GM23338 (cell line): ENCODE data around the gene CLPTM1L. TPM values are rescaled to one million over a fixed set of nuclear protein-coding genes. Genes with fewer than 3 reads are reported as not detected.

Experiments
- ATAC-seq: fragments of 200-7000 bp; cut with Tn5 transposase; 3 replicates; pipeline ENCODE4 v1.9.1; 2020
- DNase-seq: peaks from one replicate; pipeline ENCODE4 v3.0.0-alpha.2; 2015; ENCODE audit warnings: low spot score
- H2AFZ ChIP-seq: fragments of 200-600 bp; sonication (generic); 2 replicates; pipeline ENCODE4 v1.8.0; 2016; ENCODE audit warnings: antibody characterized with exemption, mild to moderate bottlenecking, moderate library complexity
- H3F3A ChIP-seq: fragments of 200-600 bp; sonication (generic); replicated peaks from 2 replicates; pipeline ENCODE4 v1.8.0; 2017; ENCODE audit warnings: antibody characterized with exemption, mixed run types, low read depth
- H3K27ac ChIP-seq: fragments of 200-600 bp; sonication (generic); 2 replicates; pipeline ENCODE4 v1.6.1; 2016; ENCODE audit warnings: low read depth
- H3K27me3 ChIP-seq: fragments of 200-600 bp; sonication (generic); 2 replicates; pipeline ENCODE4 v1.8.0; 2016; ENCODE audit warnings: mild to moderate bottlenecking, mixed run types, moderate library complexity; ENCODE audit not compliant: insufficient read depth
- H3K36me3 ChIP-seq: fragments of 200-600 bp; sonication (generic); 2 replicates; pipeline ENCODE4 v1.8.0; 2016; ENCODE audit warnings: mild to moderate bottlenecking; ENCODE audit not compliant: insufficient read depth
- H3K4me1 ChIP-seq: fragments of 200-600 bp; sonication (generic); 2 replicates; pipeline ENCODE4 v1.8.0; 2016; ENCODE audit warnings: mild to moderate bottlenecking, moderate library complexity; ENCODE audit not compliant: insufficient read depth
- H3K4me2 ChIP-seq: fragments of 200-600 bp; sonication (generic); 2 replicates; pipeline ENCODE4 v1.7.1; 2017; ENCODE audit warnings: mixed run types
- H3K4me3 ChIP-seq: fragments of 200-600 bp; sonication (generic); 2 replicates; pipeline ENCODE4 v1.6.1; 2016; ENCODE audit warnings: mixed run types
- H3K79me2 ChIP-seq: fragments of 200-600 bp; sonication (generic); replicated peaks from 2 replicates; pipeline ENCODE4 v1.8.0; 2017; ENCODE audit warnings: mild to moderate bottlenecking; ENCODE audit not compliant: insufficient read depth
- H3K9me2 ChIP-seq: fragments of 200-600 bp; sonication (generic); 2 replicates; pipeline ENCODE4 v1.8.0; 2017; ENCODE audit not compliant: insufficient read depth
- H4K20me1 ChIP-seq: fragments of 200-600 bp; sonication (generic); replicated peaks from 2 replicates; pipeline ENCODE4 v1.8.0; 2017; ENCODE audit warnings: mild to moderate bottlenecking; ENCODE audit not compliant: insufficient read depth
- H3K27ac Mint-ChIP-seq: 2 replicates; pipeline ENCODE4 v1.8.0; 2020; ENCODE audit warnings: inconsistent platforms, mild to moderate bottlenecking, moderate library complexity, mixed read lengths
- H3K27me3 Mint-ChIP-seq: 3 replicates; pipeline ENCODE4 v1.8.0; 2022; ENCODE audit warnings: low read depth, mild to moderate bottlenecking, moderate library complexity, mixed read lengths, inconsistent platforms; ENCODE audit not compliant: insufficient read depth, poor library complexity
- H3K36me3 Mint-ChIP-seq: 3 replicates; pipeline ENCODE4 v1.8.0; 2021; ENCODE audit warnings: low read depth, mild to moderate bottlenecking, inconsistent platforms, moderate library complexity, mixed read lengths
- H3K4me1 Mint-ChIP-seq: 3 replicates; pipeline ENCODE4 v1.8.0; 2020; ENCODE audit warnings: mild to moderate bottlenecking, inconsistent platforms, mixed read lengths
- H3K4me3 Mint-ChIP-seq: 3 replicates; pipeline ENCODE4 v1.8.0; 2021; ENCODE audit warnings: moderate library complexity, mild to moderate bottlenecking, inconsistent platforms, mixed read lengths
- H3K9me3 Mint-ChIP-seq: 3 replicates; pipeline ENCODE4 v1.8.0; 2020; ENCODE audit warnings: moderate library complexity, mild to moderate bottlenecking, inconsistent platforms, mixed read lengths
- CREB1 ChIP-seq: fragments of 250-450 bp; sonication (Bioruptor Pico); IDR thresholded peaks from 2 replicates; pipeline ENCODE4 v1.5.0; 2020; ENCODE audit warnings: low read depth, mild to moderate bottlenecking, moderate library complexity
- EZH2 ChIP-seq: fragments of 200-600 bp; sonication (generic); IDR thresholded peaks from one replicate; pipeline ENCODE4 v1.8.0; 2017; ENCODE audit warnings: antibody characterized with exemption, mild to moderate bottlenecking, low read depth; ENCODE audit not compliant: unreplicated experiment
- EZH2phosphoT487 ChIP-seq: fragments of 200-600 bp; sonication (generic); IDR thresholded peaks from one replicate; pipeline ENCODE4 v1.8.1; 2018; ENCODE audit warnings: antibody characterized with exemption; ENCODE audit not compliant: unreplicated experiment
- NANOG ChIP-seq: IDR thresholded peaks from 2 replicates; pipeline ENCODE4 v1.6.1; 2016; ENCODE audit warnings: antibody characterized with exemption, borderline replicate concordance
- POLR2AphosphoS5 ChIP-seq: IDR thresholded peaks from 2 replicates; pipeline ENCODE4 v1.6.1; 2016; ENCODE audit warnings: antibody characterized with exemption, low read depth
- STAT1 ChIP-seq: IDR thresholded peaks from one replicate; pipeline ENCODE4 v1.6.1; 2016; ENCODE audit warnings: antibody characterized with exemption; ENCODE audit not compliant: unreplicated experiment
- ZNF114 ChIP-seq: fragments of 250-450 bp; sonication (Bioruptor Pico); IDR thresholded peaks from 2 replicates; pipeline ENCODE4 v1.5.0; 2020; ENCODE audit warnings: mild to moderate bottlenecking, moderate library complexity
- ZNF331 ChIP-seq: fragments of 250-450 bp; sonication (Bioruptor Pico); IDR thresholded peaks from 2 replicates; pipeline ENCODE4 v1.5.0; 2020; ENCODE audit warnings: low read depth, mild to moderate bottlenecking, moderate library complexity
- polyA plus RNA-seq: library from polyadenylated mRNA; unstranded; fragments of >200 nt; fragmentation: Nextera tagmentation; extraction: Ambion mirVana; gene quantifications from 2 replicates; pipeline ENCODE4 v1.2.1, GENCODE V29; 2016
- total RNA-seq: library from RNA; depleted of rRNA; stranded (reverse); fragments of >200 nt; shearing (Covaris generic); gene quantifications from 2 replicates; pipeline ENCODE4 v1.2.3, GENCODE V29; 2014
- TF ChIP-seq, protein P1 (sequence below): IDR thresholded peaks from 2 replicates; pipeline ENCODE4 v1.6.1; 2016; ENCODE audit warnings: antibody characterized with exemption
- TF ChIP-seq, protein P2 (sequence below), 2 experiments: fragments of 200-600 bp in 1 of 2; sonication (generic) in 1 of 2; conservative IDR thresholded peaks; 2 replicates each; pipeline versions ENCODE4 v1.5.1 to v1.6.1; 2016 to 2017; ENCODE audit warnings: antibody characterized with exemption in 2 of 2, low read depth in 2 of 2, mild to moderate bottlenecking in 2 of 2, moderate library complexity in 1 of 2
- TF ChIP-seq, protein P3 (sequence below): fragments of 250-450 bp; sonication (Bioruptor Pico); IDR thresholded peaks from 2 replicates; pipeline ENCODE4 v1.5.0; 2020; ENCODE audit warnings: mild to moderate bottlenecking, moderate library complexity

The CLPTM1L gene
- total and polyA plus RNA-seq, 2 experiments from 2014 or later, result 39.9 to 110 TPM

DNA sequence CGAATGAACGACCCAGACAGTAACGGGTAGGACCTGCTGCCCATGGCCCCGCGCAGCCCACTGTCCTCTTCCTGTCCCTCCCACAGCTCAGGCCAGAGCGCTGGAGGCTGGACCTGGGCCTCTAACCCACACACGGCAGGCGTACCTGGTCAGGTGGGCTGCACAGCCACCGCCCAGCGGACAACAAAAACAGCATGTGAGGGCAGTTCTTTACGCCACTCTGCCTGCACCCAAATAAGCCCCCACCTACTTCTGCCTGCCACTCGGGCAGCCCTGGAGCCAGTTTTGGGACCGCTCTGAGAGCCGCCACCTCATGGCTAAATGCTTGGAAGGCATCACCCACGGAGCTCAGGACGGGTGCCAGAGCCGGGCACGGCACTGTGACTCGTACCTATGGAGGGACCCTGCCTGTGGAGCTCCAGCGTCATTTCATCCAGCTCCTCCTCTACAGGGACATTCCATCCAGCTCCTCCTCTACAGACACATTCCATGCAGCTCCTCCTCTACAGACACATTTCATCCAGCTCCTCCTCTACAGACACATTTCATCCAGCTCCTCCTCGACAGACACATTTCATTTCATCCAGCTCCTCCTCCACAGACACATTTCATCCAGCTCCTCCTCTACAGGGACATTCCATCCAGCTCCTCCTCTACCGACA is 18.9 kb downstream of the CLPTM1L start:
- DNase-seq, result no peak
- H3K79me2 ChIP-seq, result peaks cover 8% of the 10 kb centered on the region; the same call in 1 of the 2 replicates
- peaks cover 70% of the 10 kb centered on the region for H3K36me3 Mint-ChIP-seq
- H3K4me3 Mint-ChIP-seq, result no peak overlapping the region
- no peaks in the 10 kb centered on the region for H3K27me3 ChIP-seq
- H3F3A ChIP-seq, result no peaks in the 10 kb centered on the region
- no peak overlapping the region for H2AFZ ChIP-seq
- ATAC-seq, result no peak
- H3K4me2 ChIP-seq, result no peak overlapping the region
- H4K20me1 ChIP-seq, result no peaks in the 10 kb centered on the region
- peaks cover 8% of the 10 kb centered on the region; the same call in 1 of the 2 replicates for H3K36me3 ChIP-seq
- H3K4me3 ChIP-seq, result no peak overlapping the region
- H3K27ac ChIP-seq, result peak overlapping the region; percentile 45; the same call in 1 of the 2 replicates
- no peaks in the 10 kb centered on the region; the same call in 1 of the 3 replicates for H3K9me3 Mint-ChIP-seq
- peak overlapping the region; percentile 16; the same call in 1 of the 2 replicates for H3K27ac Mint-ChIP-seq
- TF ChIP-seq, protein P1, sequence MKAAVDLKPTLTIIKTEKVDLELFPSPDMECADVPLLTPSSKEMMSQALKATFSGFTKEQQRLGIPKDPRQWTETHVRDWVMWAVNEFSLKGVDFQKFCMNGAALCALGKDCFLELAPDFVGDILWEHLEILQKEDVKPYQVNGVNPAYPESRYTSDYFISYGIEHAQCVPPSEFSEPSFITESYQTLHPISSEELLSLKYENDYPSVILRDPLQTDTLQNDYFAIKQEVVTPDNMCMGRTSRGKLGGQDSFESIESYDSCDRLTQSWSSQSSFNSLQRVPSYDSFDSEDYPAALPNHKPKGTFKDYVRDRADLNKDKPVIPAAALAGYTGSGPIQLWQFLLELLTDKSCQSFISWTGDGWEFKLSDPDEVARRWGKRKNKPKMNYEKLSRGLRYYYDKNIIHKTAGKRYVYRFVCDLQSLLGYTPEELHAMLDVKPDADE, result no peak
- TF ChIP-seq ZNF114 (no peak), STAT1 (no peak), CREB1 (CRISPR knock-in tag) (no peak), EZH2 (no peak), EZH2phosphoT487 (no peak), NANOG (no peak), ZNF331 (CRISPR knock-in tag) (no peak), POLR2AphosphoS5 (no peak)
- TF ChIP-seq, protein P2, sequence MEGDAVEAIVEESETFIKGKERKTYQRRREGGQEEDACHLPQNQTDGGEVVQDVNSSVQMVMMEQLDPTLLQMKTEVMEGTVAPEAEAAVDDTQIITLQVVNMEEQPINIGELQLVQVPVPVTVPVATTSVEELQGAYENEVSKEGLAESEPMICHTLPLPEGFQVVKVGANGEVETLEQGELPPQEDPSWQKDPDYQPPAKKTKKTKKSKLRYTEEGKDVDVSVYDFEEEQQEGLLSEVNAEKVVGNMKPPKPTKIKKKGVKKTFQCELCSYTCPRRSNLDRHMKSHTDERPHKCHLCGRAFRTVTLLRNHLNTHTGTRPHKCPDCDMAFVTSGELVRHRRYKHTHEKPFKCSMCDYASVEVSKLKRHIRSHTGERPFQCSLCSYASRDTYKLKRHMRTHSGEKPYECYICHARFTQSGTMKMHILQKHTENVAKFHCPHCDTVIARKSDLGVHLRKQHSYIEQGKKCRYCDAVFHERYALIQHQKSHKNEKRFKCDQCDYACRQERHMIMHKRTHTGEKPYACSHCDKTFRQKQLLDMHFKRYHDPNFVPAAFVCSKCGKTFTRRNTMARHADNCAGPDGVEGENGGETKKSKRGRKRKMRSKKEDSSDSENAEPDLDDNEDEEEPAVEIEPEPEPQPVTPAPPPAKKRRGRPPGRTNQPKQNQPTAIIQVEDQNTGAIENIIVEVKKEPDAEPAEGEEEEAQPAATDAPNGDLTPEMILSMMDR (conservative IDR thresholded peaks at IDR 0.05; ENCODE audit: low read depth in 2 of 2), result no peak
- TF ChIP-seq, protein P3, sequence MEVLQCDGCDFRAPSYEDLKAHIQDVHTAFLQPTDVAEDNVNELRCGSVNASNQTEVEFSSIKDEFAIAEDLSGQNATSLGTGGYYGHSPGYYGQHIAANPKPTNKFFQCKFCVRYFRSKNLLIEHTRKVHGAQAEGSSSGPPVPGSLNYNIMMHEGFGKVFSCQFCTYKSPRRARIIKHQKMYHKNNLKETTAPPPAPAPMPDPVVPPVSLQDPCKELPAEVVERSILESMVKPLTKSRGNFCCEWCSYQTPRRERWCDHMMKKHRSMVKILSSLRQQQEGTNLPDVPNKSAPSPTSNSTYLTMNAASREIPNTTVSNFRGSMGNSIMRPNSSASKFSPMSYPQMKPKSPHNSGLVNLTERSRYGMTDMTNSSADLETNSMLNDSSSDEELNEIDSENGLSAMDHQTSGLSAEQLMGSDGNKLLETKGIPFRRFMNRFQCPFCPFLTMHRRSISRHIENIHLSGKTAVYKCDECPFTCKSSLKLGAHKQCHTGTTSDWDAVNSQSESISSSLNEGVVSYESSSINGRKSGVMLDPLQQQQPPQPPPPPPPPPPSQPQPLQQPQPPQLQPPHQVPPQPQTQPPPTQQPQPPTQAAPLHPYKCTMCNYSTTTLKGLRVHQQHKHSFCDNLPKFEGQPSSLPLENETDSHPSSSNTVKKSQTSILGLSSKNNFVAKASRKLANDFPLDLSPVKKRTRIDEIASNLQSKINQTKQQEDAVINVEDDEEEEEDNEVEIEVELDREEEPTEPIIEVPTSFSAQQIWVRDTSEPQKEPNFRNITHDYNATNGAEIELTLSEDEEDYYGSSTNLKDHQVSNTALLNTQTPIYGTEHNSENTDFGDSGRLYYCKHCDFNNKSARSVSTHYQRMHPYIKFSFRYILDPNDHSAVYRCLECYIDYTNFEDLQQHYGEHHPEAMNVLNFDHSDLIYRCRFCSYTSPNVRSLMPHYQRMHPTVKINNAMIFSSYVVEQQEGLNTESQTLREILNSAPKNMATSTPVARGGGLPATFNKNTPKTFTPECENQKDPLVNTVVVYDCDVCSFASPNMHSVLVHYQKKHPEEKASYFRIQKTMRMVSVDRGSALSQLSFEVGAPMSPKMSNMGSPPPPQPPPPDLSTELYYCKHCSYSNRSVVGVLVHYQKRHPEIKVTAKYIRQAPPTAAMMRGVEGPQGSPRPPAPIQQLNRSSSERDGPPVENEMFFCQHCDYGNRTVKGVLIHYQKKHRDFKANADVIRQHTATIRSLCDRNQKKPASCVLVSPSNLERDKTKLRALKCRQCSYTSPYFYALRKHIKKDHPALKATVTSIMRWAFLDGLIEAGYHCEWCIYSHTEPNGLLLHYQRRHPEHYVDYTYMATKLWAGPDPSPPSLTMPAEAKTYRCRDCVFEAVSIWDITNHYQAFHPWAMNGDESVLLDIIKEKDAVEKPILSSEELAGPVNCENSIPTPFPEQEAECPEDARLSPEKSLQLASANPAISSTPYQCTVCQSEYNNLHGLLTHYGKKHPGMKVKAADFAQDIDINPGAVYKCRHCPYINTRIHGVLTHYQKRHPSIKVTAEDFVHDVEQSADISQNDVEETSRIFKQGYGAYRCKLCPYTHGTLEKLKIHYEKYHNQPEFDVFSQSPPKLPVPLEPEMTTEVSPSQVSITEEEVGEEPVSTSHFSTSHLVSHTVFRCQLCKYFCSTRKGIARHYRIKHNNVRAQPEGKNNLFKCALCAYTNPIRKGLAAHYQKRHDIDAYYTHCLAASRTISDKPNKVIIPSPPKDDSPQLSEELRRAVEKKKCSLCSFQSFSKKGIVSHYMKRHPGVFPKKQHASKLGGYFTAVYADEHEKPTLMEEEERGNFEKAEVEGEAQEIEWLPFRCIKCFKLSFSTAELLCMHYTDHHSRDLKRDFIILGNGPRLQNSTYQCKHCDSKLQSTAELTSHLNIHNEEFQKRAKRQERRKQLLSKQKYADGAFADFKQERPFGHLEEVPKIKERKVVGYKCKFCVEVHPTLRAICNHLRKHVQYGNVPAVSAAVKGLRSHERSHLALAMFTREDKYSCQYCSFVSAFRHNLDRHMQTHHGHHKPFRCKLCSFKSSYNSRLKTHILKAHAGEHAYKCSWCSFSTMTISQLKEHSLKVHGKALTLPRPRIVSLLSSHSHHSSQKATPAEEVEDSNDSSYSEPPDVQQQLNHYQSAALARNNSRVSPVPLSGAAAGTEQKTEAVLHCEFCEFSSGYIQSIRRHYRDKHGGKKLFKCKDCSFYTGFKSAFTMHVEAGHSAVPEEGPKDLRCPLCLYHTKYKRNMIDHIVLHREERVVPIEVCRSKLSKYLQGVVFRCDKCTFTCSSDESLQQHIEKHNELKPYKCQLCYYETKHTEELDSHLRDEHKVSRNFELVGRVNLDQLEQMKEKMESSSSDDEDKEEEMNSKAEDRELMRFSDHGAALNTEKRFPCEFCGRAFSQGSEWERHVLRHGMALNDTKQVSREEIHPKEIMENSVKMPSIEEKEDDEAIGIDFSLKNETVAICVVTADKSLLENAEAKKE (CRISPR knock-in tag), result no peak
- peaks cover 13% of the 10 kb centered on the region for H3K27me3 Mint-ChIP-seq
- H3K4me1 ChIP-seq, result no peaks in the 10 kb centered on the region
- H3K9me2 ChIP-seq, result no peaks in the 10 kb centered on the region
- peaks cover 8% of the 10 kb centered on the region; the same call in 1 of the 3 replicates for H3K4me1 Mint-ChIP-seq
